ENCODE data around the gene ALDH18A1.

GRCh38 chr10:95600158-95600557, 56.4 kb downstream of the ALDH18A1 start:
- no peak for TF ChIP-seq RAD21 (conservative IDR thresholded peaks at IDR 0.05)
- no peak for TF ChIP-seq POLR2AphosphoS5 (IDR thresholded peaks at IDR 0.05)
- no peak for TF ChIP-seq CTCF (IDR thresholded peaks at IDR 0.05; ENCODE audit: poor library complexity, severe bottlenecking)
- TF ChIP-seq EP300 (conservative IDR thresholded peaks at IDR 0.05; ENCODE audit: poor library complexity, severe bottlenecking) = no peak
- no peak for TF ChIP-seq MXI1 (conservative IDR thresholded peaks at IDR 0.05; ENCODE audit: poor library complexity, severe bottlenecking)
- no peak for TF ChIP-seq TAF1 (IDR thresholded peaks at IDR 0.05; ENCODE audit: low read depth)
- no peak for TF ChIP-seq REST (IDR thresholded peaks at IDR 0.05; ENCODE audit: borderline replicate concordance)
- TF ChIP-seq EZH2 (IDR thresholded peaks at IDR 0.05; ENCODE audit: borderline replicate concordance, insufficient read depth, low read length, poor library complexity, severe bottlenecking) = no peak

Measured in neural cell (in vitro differentiated cells).